Gastrocnemius medialis (tissue), 4 donors: ENCODE results near the gene ITGA11. TPM values are rescaled to one million over a fixed set of nuclear protein-coding genes. Genes with fewer than 3 reads are reported as not detected.

Source experiments
- ATAC-seq, 2 donors: fragments of 150-250 bp; one replicate each; pipeline ENCODE4 v1.9.1; 2016
- DNase-seq, 2 donors: peaks; one replicate each; pipeline ENCODE4 v3.0.0-alpha.2; 2019
- H3K27ac ChIP-seq, 4 donors: fragments of 200-600 bp; sonication (generic); 1 replicate in 1 of 4; 2 replicates in 3 of 4; pipeline ENCODE4 v1.5.1; 2016 to 2018; ENCODE audit warnings: mild to moderate bottlenecking in 2 of 4, moderate library complexity in 1 of 4
- H3K27me3 ChIP-seq, 3 donors: fragments of 200-600 bp; sonication (generic) in 2 of 3; 1 replicate in 1 of 3; 2 replicates in 2 of 3; pipeline versions ENCODE4 v1.5.1 to v1.6.0; 2016 to 2019; ENCODE audit warnings: mild to moderate bottlenecking in 1 of 3, moderate library complexity in 1 of 3
- H3K36me3 ChIP-seq, 2 donors: fragments of 200-600 bp; sonication (generic) in 1 of 2; one replicate each; pipeline ENCODE4 v1.5.1; 2017 to 2018
- H3K4me1 ChIP-seq, 2 donors: fragments of 200-600 bp; sonication (generic) in 1 of 2; one replicate each; pipeline ENCODE4 v1.5.1; 2016 to 2017; ENCODE audit warnings: mild to moderate bottlenecking in 2 of 2
- H3K4me3 ChIP-seq, 4 donors: fragments of 200-600 bp; sonication (generic) in 3 of 4; 1 replicate in 1 of 4; 2 replicates in 3 of 4; pipeline ENCODE4 v1.5.1; 2016 to 2019; ENCODE audit warnings: mild to moderate bottlenecking in 2 of 4
- H3K9me3 ChIP-seq, 3 donors: fragments of 200-600 bp; sonication (generic) in 2 of 3; 1 replicate in 1 of 3; 2 replicates in 2 of 3; pipeline ENCODE4 v1.5.1; 2016 to 2019
- CTCF ChIP-seq, 5 experiments: fragments of 450-650 bp in 3 of 5; fragments of 200-600 bp in 2 of 5; sonication (generic) in 2 of 5; IDR thresholded peaks in 4 of 5; conservative IDR thresholded peaks in 1 of 5; 1 replicate in 4 of 5; 2 replicates in 1 of 5; pipeline ENCODE4 v1.5.1; 2016 to 2019; ENCODE audit warnings: antibody characterized with exemption in 5 of 5, mild to moderate bottlenecking in 3 of 5, moderate library complexity in 3 of 5
- POLR2A ChIP-seq, 2 donors: fragments of 450-650 bp; IDR thresholded peaks; one replicate each; pipeline ENCODE4 v1.6.1; 2017; ENCODE audit warnings: antibody characterized with exemption in 2 of 2, mild to moderate bottlenecking in 2 of 2, moderate library complexity in 2 of 2
- in situ Hi-C, 4 donors: fragments of 200-750 bp; cut with MboI; loops; one replicate each; pipeline versions ENCODE4 v1.15.0 to v1.8.0; 2017; ENCODE audit warnings: low sequenced_read_pairs in 4 of 4
- intact Hi-C: fragments of 100-400 bp; cut with DNase I; formaldehyde crosslinking; loops from one replicate; pipeline ENCODE4 v1.15.1; 2023; ENCODE audit warnings: low total_unique reads
- total RNA-seq, 4 donors: library from RNA; depleted of rRNA; stranded (reverse); fragments of >200 nt; gene quantifications; one replicate each; pipeline versions ENCODE4 v1.1.0 to v1.2.3, GENCODE V29; 2016

ITGA11 gene
- total RNA-seq, 4 donors from 2014 or later: 1.5 to 12.0 (median 2.5) TPM

DNA sequence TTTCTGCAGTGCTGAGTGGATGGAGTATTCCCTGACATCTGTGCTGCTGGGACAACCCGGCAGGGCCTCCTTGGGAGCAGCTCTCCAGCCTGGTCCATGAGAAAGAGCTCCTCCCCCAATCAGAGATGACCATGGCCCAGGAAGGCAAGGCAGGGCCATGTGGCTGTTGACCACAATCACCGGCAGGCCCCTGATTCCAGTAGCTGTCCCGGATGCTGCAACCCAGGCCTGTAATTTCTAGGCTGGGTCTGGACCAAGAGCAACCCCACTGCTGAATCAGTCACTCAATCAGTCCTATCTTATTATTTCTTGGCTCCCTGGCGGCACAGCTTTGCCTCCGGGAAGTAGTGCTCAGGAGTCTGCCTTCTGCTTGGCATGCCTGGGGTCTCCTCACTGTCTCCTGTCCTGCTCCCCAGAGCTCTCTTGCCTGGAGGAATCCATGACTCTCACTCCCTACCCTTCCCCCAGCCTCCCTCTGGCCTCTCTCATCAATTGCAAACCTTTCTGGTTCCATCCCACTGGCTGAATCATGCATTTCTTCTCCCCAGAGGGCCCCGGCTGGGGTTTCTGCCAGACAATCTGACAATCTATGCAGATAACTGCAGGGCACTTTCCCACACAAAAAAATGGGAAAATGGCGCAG, 32.6 kb upstream of the ITGA11 start:
- intact Hi-C loops (no loop called here), in situ Hi-C loops (no loop called here)
- Histone ChIP-seq H3K4me3 (no peak overlapping the region), H3K36me3 (no peaks in the 10 kb centered on the region), H3K4me1 (no peaks in the 10 kb centered on the region), H3K27ac (no peak overlapping the region), H3K9me3 (no peaks in the 10 kb centered on the region), H3K27me3 (peaks cover 0 to 7% (median 0%) of the 10 kb centered on the region in 3 donors)
- no peak for TF ChIP-seq CTCF (IDR thresholded peaks at IDR 0.05 in 4 of 5, conservative IDR thresholded peaks at IDR 0.05 in 1 of 5)
- no peak for TF ChIP-seq POLR2A (IDR thresholded peaks at IDR 0.05)
- ATAC-seq (no peak), DNase-seq (peak in 1 of 2 donors; percentile 41)

DNA sequence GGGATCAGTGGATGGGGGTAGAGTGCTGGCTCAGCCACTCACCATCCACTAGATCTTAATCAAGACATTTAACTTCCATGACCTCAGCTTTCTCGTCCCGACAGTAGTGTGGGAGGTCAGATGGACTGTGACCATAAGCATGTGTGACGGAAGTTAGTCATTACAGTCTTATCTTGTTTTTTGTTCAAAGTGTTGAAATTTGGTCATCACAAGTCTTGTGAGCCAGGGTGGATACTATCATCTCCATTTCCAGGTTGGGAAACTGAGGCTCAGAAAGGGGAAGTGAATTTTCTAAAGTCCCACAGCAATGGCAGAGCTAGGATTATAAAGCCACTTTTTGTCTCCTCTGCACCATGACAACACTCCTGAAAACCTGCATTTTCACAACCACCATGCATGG, 32.0 kb upstream of the ITGA11 start:
- Histone ChIP-seq H3K4me3 (no peak overlapping the region), H3K4me1 (no peaks in the 10 kb centered on the region), H3K36me3 (no peaks in the 10 kb centered on the region), H3K9me3 (no peaks in the 10 kb centered on the region), H3K27me3 (peaks cover 0 to 7% (median 0%) of the 10 kb centered on the region in 3 donors), H3K27ac (no peak overlapping the region)
- no peak for TF ChIP-seq CTCF (IDR thresholded peaks at IDR 0.05 in 4 of 5, conservative IDR thresholded peaks at IDR 0.05 in 1 of 5)
- no peak for TF ChIP-seq POLR2A (IDR thresholded peaks at IDR 0.05)
- intact Hi-C loops: no loop called here
- in situ Hi-C loops: no loop called here
- ATAC-seq: no peak
- DNase-seq: no peak

DNA sequence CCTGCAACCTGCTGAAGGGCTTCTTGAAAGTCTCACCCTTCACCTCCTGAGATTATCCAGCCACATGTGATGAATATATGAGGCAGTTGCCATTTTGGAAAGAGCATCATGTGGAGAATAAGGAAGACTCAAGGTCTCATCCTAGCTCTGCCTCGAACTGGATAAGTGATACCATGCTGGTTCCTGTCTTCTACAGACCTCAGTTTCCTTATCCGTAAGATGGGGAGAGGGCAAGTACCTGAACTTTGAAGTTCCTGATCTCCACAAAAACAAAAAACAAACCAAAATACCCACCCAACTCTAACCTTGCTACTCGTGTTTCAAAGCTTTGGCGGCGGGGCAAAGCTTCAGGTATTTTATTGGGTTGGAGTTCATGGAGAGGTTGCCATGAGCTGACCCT, 31.5 kb upstream of the ITGA11 start:
- no peaks in the 10 kb centered on the region for H3K4me1 ChIP-seq
- intact Hi-C loops: no loop called here

DNA sequence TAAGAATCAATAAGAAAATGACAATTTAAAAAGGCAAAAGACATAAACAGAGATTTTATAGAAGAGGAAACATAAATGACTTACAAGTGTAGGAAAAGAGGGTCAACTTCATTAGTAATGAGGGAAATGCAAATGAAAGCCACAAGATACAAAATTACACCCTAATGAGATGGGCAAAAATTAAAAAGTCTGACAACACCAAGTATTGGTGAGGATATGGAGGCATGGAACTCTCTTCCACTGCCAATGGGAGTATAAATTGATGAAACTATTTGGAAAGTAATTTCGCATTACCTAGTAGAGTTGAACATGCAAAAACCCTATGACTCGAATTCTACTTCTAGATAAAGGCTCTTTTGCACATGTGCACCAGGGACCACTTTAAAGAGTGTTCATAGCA, 28.2 kb upstream of the ITGA11 start:
- DNase-seq (no peak), ATAC-seq (no peak)
- TF ChIP-seq POLR2A (IDR thresholded peaks at IDR 0.05) (no peak), CTCF (IDR thresholded peaks at IDR 0.05 in 4 of 5, conservative IDR thresholded peaks at IDR 0.05 in 1 of 5) (no peak)
- no peak overlapping the region for H3K4me3 ChIP-seq
- H3K27ac ChIP-seq: no peak overlapping the region
- in situ Hi-C loops (no loop called here), intact Hi-C loops (no loop called here)
- H3K9me3 ChIP-seq: no peaks in the 10 kb centered on the region
- no peaks in the 10 kb centered on the region for H3K36me3 ChIP-seq
- no peaks in the 10 kb centered on the region for H3K4me1 ChIP-seq
- H3K27me3 ChIP-seq: peaks cover 0 to 7% (median 0%) of the 10 kb centered on the region in 3 donors

More for the DNA sequence above, 31.5 kb upstream of the ITGA11 start:
- peaks cover 0 to 7% (median 0%) of the 10 kb centered on the region in 3 donors for H3K27me3 ChIP-seq
- in situ Hi-C loops: no loop called here
- no peaks in the 10 kb centered on the region for H3K36me3 ChIP-seq
- H3K4me3 ChIP-seq: no peak overlapping the region
- DNase-seq (no peak), ATAC-seq (no peak)
- no peak overlapping the region for H3K27ac ChIP-seq
- TF ChIP-seq CTCF (IDR thresholded peaks at IDR 0.05 in 4 of 5, conservative IDR thresholded peaks at IDR 0.05 in 1 of 5): no peak
- TF ChIP-seq POLR2A (IDR thresholded peaks at IDR 0.05): no peak
- no peaks in the 10 kb centered on the region for H3K9me3 ChIP-seq

DNA sequence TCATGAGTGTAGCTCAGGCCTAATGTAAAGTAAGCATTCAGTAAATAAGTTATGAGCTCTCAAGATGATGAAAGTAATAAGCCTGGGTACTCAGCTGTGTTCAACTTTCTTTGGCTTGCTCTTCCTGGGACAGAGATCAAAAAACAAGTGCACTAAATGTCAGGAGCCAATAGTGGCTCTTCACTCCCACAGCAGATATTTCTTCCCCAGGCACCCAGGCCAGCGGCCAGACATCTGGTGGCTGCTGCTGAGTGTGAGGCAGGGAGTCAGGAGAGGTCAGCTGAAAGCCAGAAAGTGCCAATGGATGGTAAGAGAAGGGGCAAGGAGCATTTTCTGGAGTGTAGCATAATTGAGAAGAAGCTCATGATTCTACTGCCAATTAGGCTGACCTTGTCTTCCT, 18.2 kb upstream of the ITGA11 start:
- ATAC-seq (peak in 1 of 2 donors; percentile 30), DNase-seq (no peak)
- in situ Hi-C loops (no loop called here), intact Hi-C loops (no loop called here)
- Histone ChIP-seq H3K27ac (no peak overlapping the region), H3K9me3 (no peaks in the 10 kb centered on the region), H3K36me3 (no peaks in the 10 kb centered on the region), H3K27me3 (peaks cover 0 to 9% (median 7%) of the 10 kb centered on the region in 3 donors), H3K4me1 (no peaks in the 10 kb centered on the region), H3K4me3 (no peak overlapping the region)
- TF ChIP-seq CTCF (IDR thresholded peaks at IDR 0.05 in 4 of 5, conservative IDR thresholded peaks at IDR 0.05 in 1 of 5): no peak
- TF ChIP-seq POLR2A (IDR thresholded peaks at IDR 0.05): no peak
